A673 (cell line): ENCODE data around the gene POFUT1. TPM values are rescaled to one million over a fixed set of nuclear protein-coding genes. Genes with fewer than 3 reads are reported as not detected.
"Not testable (repeated sequence)": the region's sequence is repeated elsewhere in the genome, so short reads cannot be mapped to it uniquely, and the experiment has no call there.

Source experiments
- BruUV-seq: library from RNA; stranded (reverse); fragments of 400-500 nt; replicated peaks from 2 replicates; lab custom pipeline; 2021; lab: Mats Ljungman, UMichigan
- CTCF ChIA-PET: fragments of 300-600 bp; sonication (Branson Sonifier 250); formaldehyde crosslinking; loops from one replicate; lab custom pipeline; 2022; ENCODE audit warnings: antibody characterized with exemption; lab: Charles Lee
- POLR2A ChIA-PET: fragments of 300-600 bp; sonication (Branson Sonifier 250); formaldehyde crosslinking; loops from one replicate; lab custom pipeline; 2022; ENCODE audit warnings: antibody characterized with exemption; ENCODE audit not compliant: low non-redundant PET; lab: Charles Lee
- DNase-seq: peaks from one replicate; pipeline ENCODE4 v3.0.0-alpha.2; 2015; ENCODE audit warnings: low spot score
- H3K27ac ChIP-seq: fragments of 200-600 bp; sonication (generic); 2 replicates; pipeline ENCODE4 v1.5.1; 2016; ENCODE audit warnings: mixed run types, low read depth, mild to moderate bottlenecking, mixed read lengths, antibody characterized with exemption, low read length; ENCODE audit not compliant: poor library complexity, severe bottlenecking
- H3K27me3 ChIP-seq: fragments of 200-600 bp; sonication (generic); replicated peaks from 2 replicates; pipeline ENCODE4 v1.6.1; 2017; ENCODE audit warnings: mixed run types, low read depth, mild to moderate bottlenecking, mixed read lengths, antibody characterized with exemption, low read length; ENCODE audit not compliant: insufficient read depth, poor library complexity
- H3K36me3 ChIP-seq: fragments of 200-600 bp; sonication (generic); 2 replicates; pipeline ENCODE4 v1.6.1; 2016; ENCODE audit warnings: mixed run types, mild to moderate bottlenecking, mixed read lengths, antibody characterized with exemption, low read length; ENCODE audit not compliant: insufficient read depth, poor library complexity, severe bottlenecking
- H3K4me1 ChIP-seq: fragments of 200-600 bp; sonication (generic); 2 replicates; pipeline ENCODE4 v1.6.1; 2017; ENCODE audit warnings: mixed run types, mild to moderate bottlenecking, mixed read lengths, antibody characterized with exemption, low read length; ENCODE audit not compliant: insufficient read depth, poor library complexity, severe bottlenecking
- H3K4me3 ChIP-seq: fragments of 200-600 bp; sonication (generic); 2 replicates; pipeline ENCODE4 v1.5.1; 2016; ENCODE audit warnings: low read depth, mixed run types, mild to moderate bottlenecking, mixed read lengths, low read length; ENCODE audit not compliant: poor library complexity, severe bottlenecking
- H3K9me3 ChIP-seq: fragments of 200-600 bp; sonication (generic); 2 replicates; pipeline ENCODE4 v1.6.1; 2016; ENCODE audit warnings: mixed run types, low read depth, mild to moderate bottlenecking, mixed read lengths, antibody characterized with exemption, low read length; ENCODE audit not compliant: poor library complexity, severe bottlenecking
- CTCF ChIP-seq: fragments of 300-800, 200-600 bp; sonication (generic); conservative IDR thresholded peaks from 2 replicates; pipeline ENCODE4 v1.5.1; 2017; ENCODE audit warnings: low read depth, mild to moderate bottlenecking, antibody characterized with exemption, low read length, moderate library complexity, mixed read lengths
- EZH2 ChIP-seq: fragments of 200-600 bp; sonication (generic); IDR thresholded peaks from 2 replicates; pipeline ENCODE4 v1.6.1; 2017; ENCODE audit warnings: borderline replicate concordance, low read depth, mild to moderate bottlenecking, mixed read lengths, antibody characterized with exemption, low read length; ENCODE audit not compliant: poor library complexity, severe bottlenecking
- intact Hi-C: fragments of 100-400 bp; cut with micrococcal nuclease; formaldehyde crosslinking; loops from one replicate; pipeline ENCODE4 v1.10.0; 2022; ENCODE audit not compliant: unreplicated experiment
- total RNA-seq: library from RNA; stranded (reverse); gene quantifications from 2 replicates; pipeline ENCODE4 v1.2.3, GENCODE V29; 2021

POFUT1 gene
- total RNA-seq, 1 experiment from 2014 or later, result 55.9 TPM

- no peaks in the 10 kb centered on the region for H3K27me3 ChIP-seq
- H3K9me3 ChIP-seq, result no peaks in the 10 kb centered on the region
- no peak for TF ChIP-seq CTCF
- TF ChIP-seq EZH2, result no peak
- ChIA-PET CTCF (no interaction called here), POLR2A (no interaction called here)
- intact Hi-C loops, result no loop called here
- no peak for DNase-seq
- H3K27ac ChIP-seq, result no peak overlapping the region
- H3K4me3 ChIP-seq, result no peak overlapping the region
- H3K4me1 ChIP-seq, result no peaks in the 10 kb centered on the region
- H3K36me3 ChIP-seq, result no peaks in the 10 kb centered on the region
- BruUV-seq, result no TSS peak
Measured at GRCh38 chr20:32244150-32244823, 36.6 kb downstream of the POFUT1 start.

- ChIA-PET CTCF (no interaction called here), POLR2A (no interaction called here)
- no TSS peak for BruUV-seq
- no peak for DNase-seq
- TF ChIP-seq EZH2 (no peak), CTCF (no peak)
- intact Hi-C loops, result no loop called here
- H3K27me3 ChIP-seq, result no peaks in the 10 kb centered on the region
- H3K4me1 ChIP-seq, result no peaks in the 10 kb centered on the region
- no peak overlapping the region for H3K27ac ChIP-seq
- H3K4me3 ChIP-seq, result no peak overlapping the region
- H3K9me3 ChIP-seq, result no peaks in the 10 kb centered on the region
- H3K36me3 ChIP-seq, result no peaks in the 10 kb centered on the region
Measured at GRCh38 chr20:32244959-32245358, 37.3 kb downstream of the POFUT1 start.

DNA sequence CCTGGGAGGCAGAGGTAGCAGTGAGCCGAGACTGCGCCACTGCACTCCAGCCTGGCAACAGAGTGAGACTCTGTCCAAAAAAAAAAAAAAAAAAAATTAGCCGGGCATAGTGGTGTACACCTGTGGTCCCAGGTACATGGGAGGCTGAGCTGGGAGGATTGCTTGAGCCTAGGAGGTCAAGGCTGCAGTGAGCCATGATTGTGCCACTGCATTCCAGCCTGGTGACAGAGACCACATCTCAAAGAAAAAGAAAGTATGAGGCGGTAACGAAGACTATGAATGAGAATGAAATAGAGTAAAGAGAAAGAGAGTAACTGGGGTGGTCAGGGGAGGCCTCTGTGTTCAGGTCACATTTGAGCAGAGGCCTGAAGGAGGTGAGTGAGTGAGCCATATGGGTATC, 38.5 kb downstream of the POFUT1 start:
- H3K9me3 ChIP-seq, H3K4me3 ChIP-seq, H3K4me1 ChIP-seq, DNase-seq, BruUV-seq, intact Hi-C loops, CTCF ChIA-PET, H3K36me3 ChIP-seq, POLR2A ChIA-PET, H3K27ac ChIP-seq, H3K27me3 ChIP-seq: not testable (repeated sequence)

DNA sequence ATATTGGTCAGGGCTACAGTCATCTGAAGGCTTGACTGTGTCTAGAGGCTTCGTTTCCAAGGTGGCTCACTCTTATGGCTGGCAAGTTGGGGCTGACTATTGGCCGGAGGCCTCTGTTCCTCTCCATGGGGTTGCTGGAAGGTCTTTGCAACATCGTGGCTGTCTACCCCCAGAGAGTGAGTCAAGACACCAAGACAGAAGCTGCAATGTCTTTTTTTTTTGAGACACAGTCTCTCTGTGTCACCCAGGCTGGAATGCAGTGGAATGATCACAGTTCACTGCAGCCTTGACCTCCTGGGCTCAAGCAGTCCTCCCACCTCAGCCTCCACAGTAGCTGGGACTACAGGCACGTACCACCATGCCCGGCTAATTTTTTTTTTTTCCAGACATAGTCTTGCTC, 40.4 kb downstream of the POFUT1 start:
- intact Hi-C loops, result no loop called here
- no peak overlapping the region for H3K4me3 ChIP-seq
- H3K36me3 ChIP-seq, result no peaks in the 10 kb centered on the region
- BruUV-seq, result no TSS peak
- ChIA-PET POLR2A (no interaction called here), CTCF (no interaction called here)
- H3K27me3 ChIP-seq, result no peaks in the 10 kb centered on the region
- no peak for TF ChIP-seq CTCF
- TF ChIP-seq EZH2, result no peak
- H3K4me1 ChIP-seq, result no peaks in the 10 kb centered on the region
- no peaks in the 10 kb centered on the region for H3K9me3 ChIP-seq
- no peak overlapping the region for H3K27ac ChIP-seq
- no peak for DNase-seq
